Right ventricle myocardium inferior (tissue), 1 donor: Measurements from ENCODE around the gene RGS18. TPM values are rescaled to one million over a fixed set of nuclear protein-coding genes. Genes with fewer than 3 reads are reported as not detected.
"Not testable (repeated sequence)": the region's sequence is repeated elsewhere in the genome, so short reads cannot be mapped to it uniquely, and the experiment has no call there.

Source experiments
- ATAC-seq: fragments of 200-7000 bp; cut with Tn5 transposase; one replicate; pipeline ENCODE4 v1.9.1; 2020; ENCODE audit warnings: mild to moderate bottlenecking, moderate library complexity
- DNase-seq: peaks from one replicate; pipeline ENCODE4 v3.0.0; 2021; ENCODE audit errors: missing footprints
- intact Hi-C: fragments of 100-400 bp; cut with DNase I; formaldehyde crosslinking; loops from one replicate; pipeline ENCODE4 v1.11.0; 2022
- long read RNA-seq: library from polyadenylated mRNA; unstranded; transcript quantifications from one replicate; pipeline ENCODE4 v2.0.0, GENCODE V29; 2021
- total RNA-seq: library from RNA; stranded (reverse); fragmentation: NEBNext Ultra II Directional; extraction: Animal tissue kit (Norgen Biotek cat#: 25700); gene quantifications from one replicate; pipeline ENCODE4 v1.2.1, GENCODE V29; 2021
- donor health status: DM: no; HTN: yes; CAD: no; lungs with severe emphysema.

The RGS18 gene, protein sequence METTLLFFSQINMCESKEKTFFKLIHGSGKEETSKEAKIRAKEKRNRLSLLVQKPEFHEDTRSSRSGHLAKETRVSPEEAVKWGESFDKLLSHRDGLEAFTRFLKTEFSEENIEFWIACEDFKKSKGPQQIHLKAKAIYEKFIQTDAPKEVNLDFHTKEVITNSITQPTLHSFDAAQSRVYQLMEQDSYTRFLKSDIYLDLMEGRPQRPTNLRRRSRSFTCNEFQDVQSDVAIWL
- total RNA-seq = 1.3 TPM
- long read RNA-seq, partial matches to known transcripts = 0 of 2 reads
- long read RNA-seq, other reads (novel, unspliced or antisense) = 0 of 2 reads

- no peak for DNase-seq
- peak; percentile 54 for ATAC-seq
- intact Hi-C loops = no loop called here
Measured at GRCh38 chr1:192158181-192158580, at the start of gene RGS18. Gene RGS18 (plus strand): TSS chr1:192158462. CDS start chr1:192158638, 176 bp downstream.

- no peak for ATAC-seq
- DNase-seq = no peak
- intact Hi-C loops = no loop called here
Measured at GRCh38 chr1:192109576-192109975, 48.7 kb upstream of the RGS18 start.

DNA sequence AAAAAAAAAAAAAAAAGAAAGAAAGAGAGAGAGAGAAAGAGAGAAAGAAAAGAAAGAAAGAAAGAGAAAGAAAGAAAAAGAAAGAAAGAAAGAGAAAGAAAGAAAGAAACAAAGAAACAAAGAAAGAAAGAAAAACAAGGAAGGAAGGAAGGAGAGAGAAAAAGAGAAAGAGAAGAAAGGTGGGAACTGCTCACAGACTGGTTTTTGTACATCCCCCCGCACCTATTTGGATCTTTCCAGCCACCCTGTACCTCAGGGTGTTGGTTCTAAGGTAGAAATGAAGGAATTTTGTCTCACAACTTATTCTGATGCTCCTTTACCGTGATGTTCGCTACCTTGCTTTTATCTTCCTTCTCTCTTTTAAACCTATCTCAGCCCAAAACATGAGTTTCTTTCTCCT is 43.3 kb upstream of the RGS18 start:
- intact Hi-C loops = no loop called here
- ATAC-seq = no peak

DNA sequence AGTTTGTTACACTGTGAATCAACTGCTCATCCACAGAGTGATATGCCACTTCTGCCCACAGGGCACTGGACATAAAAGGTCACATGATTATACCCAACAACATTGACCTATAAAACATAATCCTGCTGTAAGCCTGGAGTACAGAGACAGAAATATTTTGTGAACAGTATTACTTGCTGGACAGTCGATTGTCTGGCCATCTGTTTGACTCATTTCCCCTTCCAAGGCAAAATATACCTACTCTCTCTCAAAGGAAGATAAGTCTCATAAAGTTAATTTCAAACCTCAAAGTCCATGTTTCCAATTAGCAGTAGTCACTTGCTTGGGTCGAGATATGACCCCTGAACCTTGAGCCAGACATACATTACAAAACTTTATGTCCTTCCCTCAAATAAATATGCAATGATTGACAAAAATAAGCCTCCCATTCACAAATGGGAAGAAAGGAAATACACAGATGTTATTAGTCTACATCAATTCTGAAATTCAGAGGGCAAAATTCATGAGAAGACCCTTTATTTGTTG is 39.3 kb upstream of the RGS18 start:
- DNase-seq = no peak
- no peak for ATAC-seq
- intact Hi-C loops = no loop called here

More for the DNA sequence above, 43.3 kb upstream of the RGS18 start:
- no peak for DNase-seq

DNA sequence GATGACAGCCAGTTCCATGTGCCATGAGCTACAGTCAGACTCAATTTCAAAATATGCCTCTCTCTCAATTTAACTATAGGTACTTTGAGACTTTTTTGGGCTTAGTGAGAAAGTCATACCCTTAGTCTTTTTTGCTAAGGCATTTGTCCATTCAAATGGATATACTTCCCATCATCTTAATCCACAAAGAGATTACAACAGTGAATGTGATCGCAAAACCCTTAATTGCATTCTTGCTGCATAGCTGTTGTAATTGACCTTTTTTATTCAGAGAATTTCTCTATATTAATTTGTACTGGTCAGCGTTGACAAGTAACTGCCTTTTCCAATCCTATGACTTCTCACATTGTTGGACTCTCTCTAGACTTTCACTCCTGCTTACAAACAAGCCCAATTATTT is 38.6 kb upstream of the RGS18 start:
- no peak for DNase-seq
- ATAC-seq = no peak
- intact Hi-C loops = no loop called here

DNA sequence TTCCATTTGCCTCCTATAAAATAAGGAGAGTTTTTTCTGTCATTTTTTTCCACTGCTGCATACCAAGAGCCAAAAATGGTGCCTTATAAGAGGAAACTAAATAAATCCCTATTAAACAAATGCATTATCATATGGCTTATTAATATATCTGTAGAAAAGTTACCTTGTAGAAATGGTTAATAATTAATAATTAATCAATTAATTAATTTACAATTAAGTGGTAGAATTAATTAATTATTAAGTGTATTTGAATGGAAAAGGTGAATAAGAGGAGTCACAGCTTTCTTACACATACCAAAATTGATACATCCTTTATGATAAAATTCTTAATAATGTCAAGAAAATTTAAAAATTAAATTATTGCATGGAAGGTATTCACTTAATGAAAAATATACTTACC is 35.6 kb upstream of the RGS18 start:
- DNase-seq (no peak), ATAC-seq (no peak)
- intact Hi-C loops = no loop called here

GRCh38 chr1:192123212-192123611 is 35.0 kb upstream of the RGS18 start:
- ATAC-seq (no peak), DNase-seq (no peak)
- intact Hi-C loops = no loop called here

DNA sequence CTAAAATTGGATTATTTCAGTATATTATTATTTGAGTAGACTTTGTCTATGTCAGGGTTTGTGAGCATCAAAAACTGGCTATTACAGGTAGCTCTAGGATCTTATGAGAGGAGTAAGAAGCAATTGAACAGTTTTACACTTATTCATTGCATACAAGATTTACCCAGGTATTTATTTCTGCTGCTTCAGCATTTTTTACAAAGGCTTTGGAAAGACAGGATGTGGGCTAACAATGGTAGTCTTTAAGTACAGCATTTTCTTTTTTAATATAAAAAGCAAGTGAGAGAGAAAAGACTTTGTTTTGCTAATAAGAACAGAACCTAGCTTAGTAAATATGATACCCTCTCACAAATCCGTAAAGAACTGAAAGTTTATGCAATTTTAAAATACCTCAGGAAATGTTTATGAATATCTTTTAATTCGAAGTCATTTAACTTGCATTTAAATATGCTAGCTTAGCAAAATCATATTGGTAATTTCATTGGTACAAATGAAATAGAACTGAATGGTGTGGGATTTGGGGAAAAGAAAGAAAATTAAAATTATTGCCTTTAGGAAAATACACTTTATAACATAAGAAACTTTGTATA is 32.1 kb upstream of the RGS18 start:
- intact Hi-C loops = no loop called here
- DNase-seq (no peak), ATAC-seq (no peak)

DNA sequence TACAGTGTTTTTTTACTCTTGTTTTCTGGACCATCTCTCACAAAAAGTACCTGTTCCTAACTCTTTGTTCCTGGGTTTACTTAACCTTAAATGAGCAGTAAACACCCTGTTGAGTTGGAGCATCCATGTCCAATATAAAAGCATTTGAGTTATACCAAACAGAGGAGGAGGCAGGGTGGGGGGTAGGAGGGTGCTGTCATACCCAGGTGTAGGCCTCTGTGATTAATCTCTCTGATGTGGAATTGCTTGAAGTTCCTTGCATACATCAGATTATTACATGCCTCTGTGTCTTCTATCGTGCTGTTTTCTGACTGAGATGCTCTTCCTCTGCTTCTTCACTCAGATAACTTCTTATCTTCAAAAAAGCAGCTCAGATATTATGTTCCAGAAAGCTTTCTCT is 28.1 kb upstream of the RGS18 start:
- intact Hi-C loops = no loop called here
- no peak for ATAC-seq
- no peak for DNase-seq

DNA sequence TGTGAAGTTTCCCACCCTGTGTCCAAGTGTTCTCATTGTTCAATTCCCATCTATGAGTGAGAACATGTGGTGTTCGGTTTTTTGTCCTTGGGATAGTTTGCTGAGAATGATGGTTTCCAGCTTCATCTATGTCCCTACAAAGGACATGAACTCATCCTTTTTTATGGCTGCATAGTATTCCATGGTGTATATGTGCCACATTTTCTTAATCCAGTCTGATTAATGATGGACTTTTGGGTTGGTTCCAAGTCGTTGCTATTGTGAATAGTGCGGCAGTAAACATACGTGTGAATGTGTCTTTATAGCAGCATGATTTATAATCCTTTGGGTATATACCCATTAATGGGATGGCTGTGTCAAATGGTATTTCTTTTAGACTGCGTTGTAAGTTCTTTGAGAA is 27.4 kb upstream of the RGS18 start:
- ATAC-seq, DNase-seq, intact Hi-C loops: not testable (repeated sequence)

- no peak for DNase-seq
- intact Hi-C loops = no loop called here
- no peak for ATAC-seq
Measured at GRCh38 chr1:192131914-192132313, 26.3 kb upstream of the RGS18 start.

DNA sequence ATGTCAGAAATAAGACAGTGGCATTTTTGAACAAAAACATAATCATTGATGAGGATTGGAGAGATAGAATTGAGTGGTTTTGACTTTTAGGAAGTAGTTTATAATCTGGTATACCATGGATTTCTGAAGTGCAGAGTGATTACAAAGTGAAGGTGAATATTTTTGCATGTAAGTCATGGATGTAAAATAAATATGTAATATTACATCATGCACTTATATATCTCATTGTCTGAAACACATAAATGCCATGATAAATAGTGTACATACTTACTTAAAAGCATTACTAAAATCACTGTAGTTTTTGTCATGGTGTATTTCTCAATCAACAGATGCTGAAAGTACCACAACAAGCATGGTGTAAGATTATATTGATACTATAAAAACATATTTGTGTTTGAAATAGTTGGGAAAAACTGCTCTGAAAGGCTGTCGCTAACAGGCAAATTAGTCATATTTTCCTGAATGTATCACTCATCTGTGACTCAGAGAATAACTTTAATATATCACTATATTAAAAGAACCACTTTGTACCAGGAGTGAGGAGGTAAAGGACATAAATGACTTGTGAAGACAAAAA is 24.8 kb upstream of the RGS18 start:
- intact Hi-C loops = no loop called here
- ATAC-seq = no peak

DNA sequence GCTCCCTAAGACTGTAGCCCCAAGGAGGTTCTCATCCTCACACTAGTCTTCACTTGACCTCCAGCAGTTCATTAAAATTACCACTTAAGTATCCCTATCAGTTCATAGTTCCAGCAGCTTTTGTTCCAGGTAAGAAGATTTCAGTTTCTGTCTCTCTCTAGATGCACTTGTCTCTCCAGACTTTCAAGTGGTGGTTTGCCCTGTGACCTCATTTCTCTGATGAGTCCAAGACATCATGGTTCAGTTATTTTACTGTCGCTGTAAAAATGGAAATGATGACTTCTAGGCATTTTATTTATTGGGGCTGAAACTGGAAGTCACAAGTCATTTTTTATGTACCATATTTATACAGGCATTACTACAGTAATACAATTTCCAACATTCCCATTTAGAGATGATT is 17.9 kb upstream of the RGS18 start:
- intact Hi-C loops = no loop called here
- ATAC-seq (no peak), DNase-seq (no peak)

More for the DNA sequence above, 24.8 kb upstream of the RGS18 start:
- no peak for DNase-seq

- ATAC-seq = no peak
- intact Hi-C loops = no loop called here
Measured at GRCh38 chr1:192147221-192147620, 11.0 kb upstream of the RGS18 start.

DNA sequence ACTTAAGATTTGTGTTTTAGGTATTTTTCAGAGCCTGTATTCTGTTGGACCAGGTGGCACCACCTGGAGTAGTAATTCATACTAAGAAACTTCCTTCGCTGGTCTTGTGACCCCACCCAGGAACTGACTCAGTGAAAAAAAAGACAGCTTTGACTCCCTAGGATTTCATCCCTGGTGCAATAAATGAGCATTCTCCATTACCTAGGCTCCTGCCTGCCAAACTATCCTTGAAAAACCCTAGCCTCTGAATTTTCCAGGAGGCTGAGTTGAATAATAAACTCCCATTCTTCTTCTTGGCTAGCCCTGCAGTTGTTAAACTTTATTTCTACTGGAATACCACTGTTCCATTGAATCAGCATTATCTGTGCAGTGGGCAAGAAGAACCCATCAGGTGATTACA is 10.6 kb upstream of the RGS18 start:
- DNase-seq = no peak
- intact Hi-C loops = no loop called here
- ATAC-seq = no peak

More at GRCh38 chr1:192147221-192147620, 11.0 kb upstream of the RGS18 start:
- DNase-seq = no peak

- ATAC-seq (no peak), DNase-seq (no peak)
- intact Hi-C loops = no loop called here
Measured at GRCh38 chr1:192151176-192151575, 7.1 kb upstream of the RGS18 start.

DNA sequence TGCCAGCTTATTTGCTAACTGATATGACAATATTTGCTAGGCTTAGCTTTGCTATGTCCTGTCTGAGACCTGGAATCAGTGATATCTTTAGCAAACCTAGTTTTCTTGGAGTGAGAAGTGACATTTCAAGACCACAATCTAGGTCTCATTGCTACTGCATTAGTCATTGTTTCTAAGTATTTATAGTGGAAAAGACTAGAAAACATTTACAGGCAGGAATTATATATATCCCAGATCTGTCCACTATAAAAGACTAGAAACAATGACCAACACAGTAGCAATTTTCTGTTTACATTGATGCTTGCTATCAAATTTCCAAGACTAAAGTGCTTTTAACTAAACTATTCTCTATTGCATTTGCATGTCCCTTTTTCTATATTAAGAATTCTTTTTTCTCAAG is 5.0 kb upstream of the RGS18 start:
- intact Hi-C loops = no loop called here
- ATAC-seq = no peak
- DNase-seq = no peak

DNA sequence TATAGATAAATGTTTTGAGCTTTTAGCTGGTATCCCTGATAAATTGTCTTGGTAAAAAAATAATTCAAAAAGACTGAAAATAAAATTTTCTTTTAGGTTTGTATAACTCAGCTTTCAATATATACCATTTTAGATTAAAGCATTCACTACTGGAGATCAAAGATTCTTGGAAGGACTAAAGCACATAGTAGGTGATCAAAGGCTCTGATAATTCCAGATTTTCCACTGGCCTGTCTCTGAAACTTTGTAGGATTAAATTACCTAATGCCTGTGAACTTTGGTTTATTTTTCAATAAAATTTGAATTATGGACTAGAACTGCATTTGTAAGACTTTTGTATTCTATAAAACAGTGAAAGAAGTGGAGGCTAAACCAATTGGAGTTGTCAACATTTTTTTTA is 1.2 kb upstream of the RGS18 start:
- ATAC-seq = no peak
- DNase-seq = no peak
- intact Hi-C loops = no loop called here

- ATAC-seq (no peak), DNase-seq (no peak)
- intact Hi-C loops = no loop called here
Measured at GRCh38 chr1:192159014-192159413, 752 bp downstream of the RGS18 start.

DNA sequence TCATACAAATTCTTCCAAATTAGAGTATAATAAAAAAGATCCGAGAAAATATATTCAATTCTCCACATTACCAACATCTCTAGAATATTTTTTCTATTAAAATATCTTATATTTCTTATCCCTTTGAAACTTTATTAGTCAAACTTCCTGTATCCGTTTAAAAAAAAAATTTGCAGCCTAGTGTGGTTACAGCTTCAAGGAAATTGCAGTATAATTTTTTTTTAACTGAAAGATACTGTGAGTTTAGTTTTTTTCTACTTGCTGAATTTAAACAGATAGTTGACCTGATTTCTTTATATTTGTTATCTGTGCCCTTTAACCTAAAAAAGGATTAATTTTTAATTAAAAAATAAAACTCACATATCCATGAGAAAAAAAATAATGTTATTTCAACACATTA is 1.5 kb downstream of the RGS18 start:
- intact Hi-C loops = no loop called here
- ATAC-seq (no peak), DNase-seq (no peak)
